Measurements from ENCODE around the gene OSBPL3.

Gene OSBPL3

GRCh38 chr7:24828891-24829661, 150.9 kb downstream of the OSBPL3 start:
- no peak for DNase-seq (ENCODE audit: low read depth in 2 of 2)

GRCh38 chr7:24827589-24827988, 152.4 kb downstream of the OSBPL3 start:
- no peak for DNase-seq (ENCODE audit: low read depth in 2 of 2)

- no peak for DNase-seq (ENCODE audit: low read depth in 2 of 2)
Measured at GRCh38 chr7:24827027-24827426, 153.0 kb downstream of the OSBPL3 start.

GRCh38 chr7:24826662-24827020, 153.3 kb downstream of the OSBPL3 start:
- DNase-seq (ENCODE audit: low read depth in 2 of 2): no peak

- DNase-seq (ENCODE audit: low read depth in 2 of 2): no peak
Measured at GRCh38 chr7:24825931-24826661, 153.9 kb downstream of the OSBPL3 start.

- no peak for DNase-seq (ENCODE audit: low read depth in 2 of 2)
Measured at GRCh38 chr7:24825381-24825794, 154.6 kb downstream of the OSBPL3 start.

- no peak for DNase-seq (ENCODE audit: low read depth in 2 of 2)
Measured at GRCh38 chr7:24824896-24825295, 155.1 kb downstream of the OSBPL3 start.

- no peak for DNase-seq (ENCODE audit: low read depth in 2 of 2)
Measured at GRCh38 chr7:24824400-24824799, 155.6 kb downstream of the OSBPL3 start.

GRCh38 chr7:24821754-24822054, 158.3 kb downstream of the OSBPL3 start:
- no peak for DNase-seq (ENCODE audit: low read depth in 2 of 2)

GRCh38 chr7:24821045-24821753, 158.8 kb downstream of the OSBPL3 start:
- peak; percentile 57 to 71 for DNase-seq (ENCODE audit: low read depth in 2 of 2)

- no peak for DNase-seq (ENCODE audit: low read depth in 2 of 2)
Measured at GRCh38 chr7:24820730-24821044, 159.3 kb downstream of the OSBPL3 start.

- DNase-seq (ENCODE audit: low read depth in 2 of 2): peak; percentile 45 to 59
Measured at GRCh38 chr7:24819916-24820689, 159.9 kb downstream of the OSBPL3 start.

- no peak for DNase-seq (ENCODE audit: low read depth in 2 of 2)
Measured at GRCh38 chr7:24817339-24817738, 162.6 kb downstream of the OSBPL3 start.

- no peak for DNase-seq (ENCODE audit: low read depth in 2 of 2)
Measured at GRCh38 chr7:24816868-24817267, 163.1 kb downstream of the OSBPL3 start.

GRCh38 chr7:24812305-24812945, 167.6 kb downstream of the OSBPL3 start:
- DNase-seq (ENCODE audit: low read depth in 2 of 2): peak in 1 of 2 experiments; percentile 34

- no peak for DNase-seq (ENCODE audit: low read depth in 2 of 2)
Measured at GRCh38 chr7:24808518-24808917, 171.5 kb downstream of the OSBPL3 start.

GRCh38 chr7:24802300-24802699, 177.7 kb downstream of the OSBPL3 start:
- DNase-seq (ENCODE audit: low read depth in 2 of 2): no peak

GRCh38 chr7:24801883-24802282, 178.1 kb downstream of the OSBPL3 start:
- no peak for DNase-seq (ENCODE audit: low read depth in 2 of 2)

- no peak for DNase-seq (ENCODE audit: low read depth in 2 of 2)
Measured at GRCh38 chr7:24800667-24801066, 179.3 kb downstream of the OSBPL3 start.

- DNase-seq (ENCODE audit: low read depth in 2 of 2): no peak
Measured at GRCh38 chr7:24800073-24800472, 179.9 kb downstream of the OSBPL3 start.

GRCh38 chr7:24799506-24799905, 180.5 kb downstream of the OSBPL3 start:
- no peak for DNase-seq (ENCODE audit: low read depth in 2 of 2)

GRCh38 chr7:24798261-24798660, 181.7 kb downstream of the OSBPL3 start:
- DNase-seq (ENCODE audit: low read depth in 2 of 2): no peak
